Suprapubic skin (tissue), 4 donors: Measurements from ENCODE around the gene CACNA2D2. TPM values are rescaled to one million over a fixed set of nuclear protein-coding genes. Genes with fewer than 3 reads are reported as not detected.

Experiments used
- DNase-seq, 2 donors: peaks; one replicate each; pipeline ENCODE4 v3.0.0-alpha.2; 2019; ENCODE audit warnings: low spot score in 2 of 2
- H3K27ac ChIP-seq: fragments of 200-600 bp; sonication (generic); one replicate; pipeline ENCODE4 v1.5.1; 2019
- H3K27me3 ChIP-seq: fragments of 200-600 bp; sonication (generic); one replicate; pipeline ENCODE4 v1.5.1; 2019
- H3K36me3 ChIP-seq: fragments of 200-600 bp; sonication (generic); one replicate; pipeline ENCODE4 v1.5.1; 2019
- H3K4me1 ChIP-seq: fragments of 200-600 bp; sonication (generic); one replicate; pipeline ENCODE4 v1.5.1; 2019
- H3K4me3 ChIP-seq: fragments of 200-600 bp; sonication (generic); one replicate; pipeline ENCODE4 v1.5.1; 2019; ENCODE audit warnings: mild to moderate bottlenecking
- H3K9me3 ChIP-seq: fragments of 200-600 bp; sonication (generic); one replicate; pipeline ENCODE4 v1.5.1; 2019
- EP300 ChIP-seq: sonication (generic); formaldehyde crosslinking; IDR thresholded peaks from one replicate; pipeline ENCODE4 v1.6.1; 2017; ENCODE audit warnings: antibody characterized with exemption
- POLR2A ChIP-seq, 2 donors: fragments of 450-650 bp; IDR thresholded peaks; one replicate each; pipeline ENCODE4 v1.6.1; 2017; ENCODE audit warnings: antibody characterized with exemption in 2 of 2, mild to moderate bottlenecking in 2 of 2, moderate library complexity in 2 of 2
- POLR2AphosphoS5 ChIP-seq, 3 donors: sonication (generic); formaldehyde crosslinking; IDR thresholded peaks; one replicate each; pipeline ENCODE4 v1.6.1; 2017; ENCODE audit warnings: antibody characterized with exemption in 3 of 3
- WGBS: methylation state at CpG from one replicate; pipeline ENCODE4 v1.1.5; 2018; 5-methylcytosine and 5-hydroxymethylcytosine counted together
- total RNA-seq, 4 donors: library from RNA; depleted of rRNA; stranded (reverse); fragments of >200 nt; gene quantifications; one replicate each; pipeline ENCODE4 v1.1.0, GENCODE V29; 2016
- TF ChIP-seq, protein P1 (sequence below), 2 donors: fragments of 200-600 bp in 1 of 2; fragments of 450-650 bp in 1 of 2; sonication (generic) in 1 of 2; IDR thresholded peaks; one replicate each; pipeline ENCODE4 v1.5.1; 2016 to 2019; ENCODE audit warnings: antibody characterized with exemption in 2 of 2, mild to moderate bottlenecking in 1 of 2, moderate library complexity in 1 of 2

The CACNA2D2 gene
- total RNA-seq, 4 donors from 2014 or later: 1.4 to 5.6 (median 1.7) TPM

DNA sequence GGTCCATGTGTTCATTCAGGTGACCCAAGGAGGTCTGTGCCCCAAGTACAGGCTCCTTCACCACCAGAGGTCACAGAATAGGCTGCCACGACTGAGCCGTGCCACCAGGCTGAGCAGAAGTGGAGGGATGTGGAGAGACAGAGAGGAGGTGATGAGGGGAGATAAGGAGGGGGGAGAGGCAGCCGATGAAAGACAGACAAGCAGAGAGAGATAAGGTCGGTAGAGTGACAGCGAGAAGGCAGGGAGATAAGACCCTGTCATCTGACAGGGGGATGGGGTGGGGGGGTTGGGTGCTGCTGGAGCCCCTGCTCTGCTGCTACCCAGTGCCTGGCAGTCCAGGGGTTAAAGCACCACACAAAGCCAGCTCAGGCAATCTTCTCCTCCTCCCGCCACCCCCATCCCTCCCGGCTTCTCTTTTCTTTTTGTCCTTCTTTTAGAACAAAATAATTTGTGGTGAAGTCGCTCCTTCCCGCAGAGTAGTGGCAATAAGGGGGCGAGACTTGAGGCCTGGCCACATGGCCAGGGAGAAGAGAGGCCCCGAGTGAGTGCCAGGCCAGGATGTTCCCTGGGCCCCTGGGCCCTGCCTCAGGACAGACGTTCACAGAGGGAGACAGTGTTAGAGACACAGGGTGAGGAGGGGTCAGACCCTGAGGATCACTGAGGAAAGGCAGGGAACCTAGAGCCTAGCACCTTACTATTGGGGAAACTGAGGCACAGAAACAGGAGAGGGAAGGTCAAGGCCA is 67.9 kb downstream of the CACNA2D2 start:
- Histone ChIP-seq H3K27me3 (no peaks in the 10 kb centered on the region), H3K4me1 (no peaks in the 10 kb centered on the region), H3K36me3 (no peaks in the 10 kb centered on the region), H3K4me3 (no peak overlapping the region), H3K9me3 (no peaks in the 10 kb centered on the region), H3K27ac (no peak overlapping the region)
- TF ChIP-seq POLR2A (IDR thresholded peaks at IDR 0.05): no peak
- TF ChIP-seq, protein P1, sequence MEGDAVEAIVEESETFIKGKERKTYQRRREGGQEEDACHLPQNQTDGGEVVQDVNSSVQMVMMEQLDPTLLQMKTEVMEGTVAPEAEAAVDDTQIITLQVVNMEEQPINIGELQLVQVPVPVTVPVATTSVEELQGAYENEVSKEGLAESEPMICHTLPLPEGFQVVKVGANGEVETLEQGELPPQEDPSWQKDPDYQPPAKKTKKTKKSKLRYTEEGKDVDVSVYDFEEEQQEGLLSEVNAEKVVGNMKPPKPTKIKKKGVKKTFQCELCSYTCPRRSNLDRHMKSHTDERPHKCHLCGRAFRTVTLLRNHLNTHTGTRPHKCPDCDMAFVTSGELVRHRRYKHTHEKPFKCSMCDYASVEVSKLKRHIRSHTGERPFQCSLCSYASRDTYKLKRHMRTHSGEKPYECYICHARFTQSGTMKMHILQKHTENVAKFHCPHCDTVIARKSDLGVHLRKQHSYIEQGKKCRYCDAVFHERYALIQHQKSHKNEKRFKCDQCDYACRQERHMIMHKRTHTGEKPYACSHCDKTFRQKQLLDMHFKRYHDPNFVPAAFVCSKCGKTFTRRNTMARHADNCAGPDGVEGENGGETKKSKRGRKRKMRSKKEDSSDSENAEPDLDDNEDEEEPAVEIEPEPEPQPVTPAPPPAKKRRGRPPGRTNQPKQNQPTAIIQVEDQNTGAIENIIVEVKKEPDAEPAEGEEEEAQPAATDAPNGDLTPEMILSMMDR (IDR thresholded peaks at IDR 0.05): no peak
- no peak for TF ChIP-seq EP300
- TF ChIP-seq POLR2AphosphoS5 (IDR thresholded peaks at IDR 0.05): no peak
- 41% methylated on average over 12 of the region's 12 CpGs for WGBS
- DNase-seq: no peak

DNA sequence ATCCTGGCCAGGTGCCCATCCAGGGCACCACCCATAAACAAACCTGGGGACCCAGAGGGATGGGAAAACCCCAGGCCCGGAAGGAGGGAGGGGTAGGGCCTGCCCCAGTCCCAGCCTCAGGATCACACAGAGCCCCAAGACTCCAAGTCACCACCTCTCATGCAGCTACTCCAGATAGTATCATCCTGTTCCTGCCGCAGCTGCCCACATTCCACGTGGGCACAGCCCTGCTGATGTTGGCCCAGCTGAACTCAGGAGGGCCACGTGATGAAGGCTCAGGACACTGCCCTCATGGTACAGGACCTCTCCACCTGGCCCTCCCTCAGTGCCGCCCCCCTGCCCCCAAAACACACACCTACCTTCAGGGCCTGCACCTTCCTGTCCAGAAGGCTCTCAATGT is 69.5 kb downstream of the CACNA2D2 start:
- Histone ChIP-seq H3K4me3 (no peak overlapping the region), H3K27ac (no peak overlapping the region), H3K27me3 (no peaks in the 10 kb centered on the region), H3K36me3 (no peaks in the 10 kb centered on the region), H3K9me3 (no peaks in the 10 kb centered on the region), H3K4me1 (no peaks in the 10 kb centered on the region)
- no peak for DNase-seq
- TF ChIP-seq POLR2A (IDR thresholded peaks at IDR 0.05) (no peak), POLR2AphosphoS5 (IDR thresholded peaks at IDR 0.05) (no peak), EP300 (no peak)
- TF ChIP-seq, protein P1 (IDR thresholded peaks at IDR 0.05): no peak
- 68% methylated on average over 4 of the region's 5 CpGs for WGBS

DNA sequence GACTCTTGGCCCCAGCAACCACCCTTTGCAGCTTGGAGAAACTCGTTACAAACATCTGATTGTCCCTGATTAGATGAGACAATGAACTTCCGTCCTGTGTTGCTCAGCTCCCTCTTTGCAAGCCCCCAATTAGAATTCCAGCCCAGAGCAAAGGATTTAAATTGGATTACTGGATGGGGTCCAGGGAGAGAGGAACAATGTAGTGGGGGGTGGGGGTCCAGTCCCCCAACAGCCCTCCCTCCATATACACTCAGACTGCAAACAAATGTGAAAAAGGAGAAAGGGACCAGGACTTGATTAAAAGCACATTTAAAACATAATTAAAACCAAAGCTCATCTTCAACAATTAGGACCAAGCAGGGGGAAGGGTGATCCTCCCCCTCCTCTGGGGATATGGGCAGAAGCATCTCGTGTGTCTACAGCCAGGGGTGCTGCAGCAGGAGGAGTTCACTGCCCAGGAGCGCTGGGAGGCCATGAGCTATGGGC is 72.4 kb downstream of the CACNA2D2 start:
- no peak overlapping the region for H3K27ac ChIP-seq
- WGBS: 53% methylated on average over 4 of the region's 4 CpGs
- no peak overlapping the region for H3K4me3 ChIP-seq
- no peaks in the 10 kb centered on the region for H3K36me3 ChIP-seq
- H3K4me1 ChIP-seq: no peaks in the 10 kb centered on the region
- no peak for TF ChIP-seq POLR2A (IDR thresholded peaks at IDR 0.05)
- TF ChIP-seq POLR2AphosphoS5 (IDR thresholded peaks at IDR 0.05): no peak
- no peaks in the 10 kb centered on the region for H3K9me3 ChIP-seq
- no peaks in the 10 kb centered on the region for H3K27me3 ChIP-seq
- no peak for DNase-seq

DNA sequence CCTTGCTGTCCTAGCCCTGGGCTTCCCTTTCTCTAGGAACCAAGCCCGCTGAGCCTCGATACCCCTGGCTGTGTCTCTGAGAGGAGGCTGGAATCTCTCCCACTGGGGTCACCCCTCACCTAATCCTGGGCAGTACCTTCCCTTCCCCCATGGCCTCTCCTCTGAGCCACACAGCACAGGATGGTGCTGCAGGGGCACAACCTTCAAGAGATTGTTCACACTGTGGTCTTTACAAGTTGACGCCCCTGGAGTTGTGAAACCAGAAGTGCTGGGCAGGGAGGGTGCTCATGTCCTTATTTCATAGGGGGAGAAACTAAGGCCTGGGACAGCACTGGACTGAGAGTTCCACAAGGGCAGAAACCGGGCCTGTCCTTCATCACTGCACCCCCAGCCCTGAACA is 73.2 kb downstream of the CACNA2D2 start:
- Histone ChIP-seq H3K36me3 (no peaks in the 10 kb centered on the region), H3K27ac (no peak overlapping the region), H3K9me3 (no peaks in the 10 kb centered on the region), H3K27me3 (no peaks in the 10 kb centered on the region), H3K4me1 (no peaks in the 10 kb centered on the region), H3K4me3 (no peak overlapping the region)
- TF ChIP-seq POLR2AphosphoS5 (IDR thresholded peaks at IDR 0.05) (no peak), EP300 (no peak), POLR2A (IDR thresholded peaks at IDR 0.05) (no peak)
- TF ChIP-seq, protein P1 (IDR thresholded peaks at IDR 0.05): no peak
- DNase-seq: no peak
- WGBS: 91% methylated on average over 4 of the region's 4 CpGs

DNA sequence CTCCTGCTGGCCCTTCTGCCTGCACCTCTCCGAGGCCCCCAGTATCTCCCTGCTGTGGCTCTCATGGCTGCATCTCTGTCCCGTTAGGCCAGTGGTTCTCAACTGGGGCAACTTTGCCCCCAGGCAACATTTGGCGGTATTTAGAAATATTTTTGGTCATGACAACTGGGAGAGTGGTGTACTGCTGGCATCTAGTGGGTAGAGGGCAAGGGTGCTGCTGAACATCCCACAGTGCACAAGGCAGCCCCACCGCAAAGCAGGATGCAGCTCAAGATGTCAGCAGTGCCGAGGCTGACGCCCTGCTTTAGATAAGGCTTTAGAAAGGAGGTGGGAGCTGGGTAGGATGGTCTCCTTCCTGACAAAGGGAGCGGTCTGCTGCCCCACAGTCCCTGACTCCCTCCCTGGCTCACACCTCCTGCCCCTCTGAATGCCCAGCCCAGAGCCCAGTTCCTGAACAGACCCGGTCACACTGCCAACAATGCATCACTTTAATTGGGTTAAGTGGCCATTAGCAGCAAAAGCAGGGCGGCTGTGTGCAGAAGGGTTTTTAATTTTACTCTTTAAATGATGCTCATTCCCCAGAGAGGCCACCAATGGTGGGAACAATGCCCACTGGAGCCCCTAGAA is 75.3 kb downstream of the CACNA2D2 start:
- H3K4me1 ChIP-seq: no peaks in the 10 kb centered on the region
- DNase-seq: no peak
- H3K4me3 ChIP-seq: no peak overlapping the region
- no peak overlapping the region for H3K27ac ChIP-seq
- WGBS: 73% methylated on average over 8 of the region's 9 CpGs
- no peaks in the 10 kb centered on the region for H3K27me3 ChIP-seq
- TF ChIP-seq POLR2AphosphoS5 (IDR thresholded peaks at IDR 0.05) (no peak), EP300 (no peak), POLR2A (IDR thresholded peaks at IDR 0.05) (no peak)
- TF ChIP-seq, protein P1 (IDR thresholded peaks at IDR 0.05): no peak
- H3K9me3 ChIP-seq: no peaks in the 10 kb centered on the region
- H3K36me3 ChIP-seq: no peaks in the 10 kb centered on the region
